NCI-H2107 (cell line): ENCODE measurements around the gene DMD.
"Not testable (repeated sequence)": the region's sequence is repeated elsewhere in the genome, so short reads cannot be mapped to it uniquely, and the experiment has no call there.

Source experiments
- DNase-seq: peaks from one replicate; lab custom pipeline; 2025; lab: John Stamatoyannopoulos, UW

The DMD gene

GRCh38 chrX:32016195-32016594 lies 1195.2 kb downstream of the DMD start:
- DNase-seq = no peak

- no peak for DNase-seq
These were observed 1200.4 kb downstream of the DMD start for GRCh38 chrX:32010948-32011347.

DNA sequence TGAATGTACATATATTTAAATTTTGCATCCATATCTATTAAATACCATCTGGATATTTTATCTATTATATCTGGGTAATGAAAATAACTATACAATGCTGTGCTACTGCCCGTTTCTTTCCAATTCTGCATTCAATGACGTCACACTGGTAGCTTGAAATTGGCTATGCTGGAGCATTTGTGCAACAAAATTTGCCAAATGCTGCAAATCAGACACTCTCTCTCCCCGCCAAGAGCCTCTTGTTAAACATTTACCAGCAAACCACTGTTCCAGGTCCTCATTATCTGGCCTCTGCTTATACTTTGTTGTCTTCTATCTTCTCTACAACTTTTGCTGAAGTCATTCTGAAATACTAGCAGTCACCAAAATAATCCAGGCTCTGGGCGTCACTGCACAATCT lies 1201.1 kb downstream of the DMD start:
- DNase-seq = no peak

GRCh38 chrX:31993637-31994036 lies 1217.7 kb downstream of the DMD start:
- DNase-seq = no peak

- DNase-seq = no peak
These were observed 1222.4 kb downstream of the DMD start for GRCh38 chrX:31988975-31989374.

DNA sequence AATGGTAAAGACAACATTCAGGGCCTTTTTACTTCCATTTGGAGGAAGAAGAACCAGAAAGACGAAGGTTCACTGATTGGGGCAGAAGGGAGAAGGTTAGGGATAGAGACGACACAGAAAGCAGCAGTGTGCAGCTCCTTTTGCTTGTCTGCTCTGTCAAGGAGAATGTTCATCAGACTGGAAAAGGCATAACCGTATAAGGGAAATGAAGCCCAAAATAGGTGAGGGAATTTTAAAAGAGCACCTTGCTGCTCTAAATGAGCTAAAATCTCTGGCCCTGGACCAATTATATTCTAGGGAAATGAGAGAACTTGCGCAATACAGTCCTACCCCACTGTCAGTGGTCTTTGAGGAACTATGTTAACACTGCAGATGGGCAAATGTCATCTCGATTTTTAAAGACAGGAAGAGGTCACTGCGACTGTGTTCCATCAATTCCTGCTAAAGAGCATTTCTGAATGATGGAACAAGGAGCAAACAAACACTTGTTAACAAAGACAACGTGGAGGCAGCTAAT lies 1229.7 kb downstream of the DMD start:
- DNase-seq = no peak

DNA sequence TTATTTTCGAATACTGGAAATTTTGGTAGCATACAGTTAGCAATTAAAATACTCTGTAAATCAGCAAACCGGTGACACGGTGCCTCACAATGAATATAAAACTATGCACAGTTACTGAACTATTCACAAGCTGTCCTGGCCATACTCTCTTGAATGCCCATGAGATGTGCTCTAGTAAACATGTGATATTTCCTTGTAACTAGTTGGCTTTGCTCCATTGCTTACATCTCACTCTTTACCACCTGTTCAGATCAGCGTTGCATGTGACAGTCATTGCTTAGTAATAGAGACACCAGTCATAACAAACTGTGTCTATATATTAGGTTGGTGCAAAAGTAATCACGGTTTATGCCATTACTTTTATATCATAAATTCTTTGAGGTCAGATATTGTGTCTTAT lies 1241.6 kb downstream of the DMD start:
- no peak for DNase-seq

- no peak for DNase-seq
These were observed 1249.1 kb downstream of the DMD start for GRCh38 chrX:31962256-31962655.

GRCh38 chrX:31934842-31935370 lies 1276.4 kb downstream of the DMD start:
- DNase-seq = no peak

DNA sequence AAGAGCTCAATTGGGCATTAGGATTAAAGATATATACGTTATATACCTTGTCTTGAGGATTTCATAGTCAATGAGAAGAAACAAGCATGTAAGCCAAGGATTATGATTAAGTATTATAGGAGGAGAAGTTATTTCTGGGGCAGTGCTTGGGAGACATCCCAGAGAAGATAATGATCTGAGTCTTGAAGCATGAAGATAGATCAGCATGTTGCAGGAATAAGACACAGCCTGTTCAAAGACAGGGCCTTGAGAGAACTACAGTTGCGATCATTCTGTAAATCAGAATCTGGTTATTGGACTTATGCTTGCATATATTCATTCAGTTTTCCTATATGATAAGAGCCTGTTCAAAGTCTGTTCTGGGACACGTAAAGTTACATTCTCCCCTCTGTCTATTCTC lies 1277.3 kb downstream of the DMD start:
- DNase-seq = no peak

DNA sequence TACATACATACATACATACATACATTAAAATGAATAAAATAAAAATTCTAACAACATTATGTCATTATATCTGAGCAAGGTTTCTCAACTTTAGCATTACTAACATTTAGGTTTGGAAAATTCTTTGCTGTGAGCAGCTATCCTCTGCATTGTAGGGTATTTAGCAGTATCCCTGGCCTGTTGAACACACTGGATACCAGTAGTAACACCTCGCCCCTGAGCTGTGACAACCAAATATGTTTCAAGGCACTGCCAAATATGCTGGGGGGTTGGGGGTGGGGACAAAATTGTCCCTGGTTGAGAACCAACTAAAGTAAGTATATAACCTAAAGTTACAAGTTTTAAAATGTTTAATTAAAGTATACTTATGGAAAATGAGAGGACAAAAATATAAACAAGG lies 1278.6 kb downstream of the DMD start:
- no peak for DNase-seq

DNA sequence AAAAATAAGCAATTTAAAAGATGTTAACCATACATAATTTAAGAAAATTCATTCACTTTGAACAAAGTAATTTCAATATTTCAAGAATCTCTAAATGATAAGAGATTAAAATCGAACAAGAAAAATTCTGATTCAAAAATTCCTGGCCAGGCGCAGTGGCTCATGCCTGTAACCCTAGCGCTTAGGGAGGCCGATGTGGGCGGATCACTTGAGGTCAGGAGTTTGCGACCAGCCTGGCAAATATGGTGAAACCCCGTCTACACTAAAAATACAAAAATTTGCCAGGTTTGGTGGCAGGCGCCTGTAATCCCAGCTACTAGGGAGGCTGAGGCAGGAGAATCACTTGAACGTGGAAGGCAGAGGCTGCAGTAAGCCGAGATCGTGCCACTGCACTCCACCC lies 1279.0 kb downstream of the DMD start:
- not testable (repeated sequence) for DNase-seq

DNA sequence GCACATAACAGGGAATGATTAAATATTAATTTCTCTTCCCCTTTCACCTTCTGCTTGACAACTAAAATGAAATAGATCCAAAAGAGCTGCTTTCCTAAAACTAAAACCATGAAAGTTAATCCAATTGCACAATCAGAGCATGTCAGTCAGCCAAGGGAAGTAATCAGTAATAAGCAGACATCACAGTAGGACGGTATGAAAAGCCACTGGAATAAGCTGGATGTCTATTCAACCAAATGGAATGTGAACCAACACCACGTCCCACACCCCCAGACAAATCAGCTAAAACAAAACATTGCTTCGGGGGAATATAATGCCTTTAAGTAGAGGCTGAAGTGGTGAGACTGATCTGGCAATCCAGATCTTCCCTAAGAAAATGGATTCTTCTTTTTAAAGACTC lies 1280.1 kb downstream of the DMD start:
- no peak for DNase-seq

- no peak for DNase-seq
These were observed 1282.0 kb downstream of the DMD start for GRCh38 chrX:31929366-31929765.

- no peak for DNase-seq
These were observed 1290.1 kb downstream of the DMD start for GRCh38 chrX:31921236-31921635.

- DNase-seq = no peak
These were observed 1301.3 kb downstream of the DMD start for GRCh38 chrX:31909850-31910572.

DNA sequence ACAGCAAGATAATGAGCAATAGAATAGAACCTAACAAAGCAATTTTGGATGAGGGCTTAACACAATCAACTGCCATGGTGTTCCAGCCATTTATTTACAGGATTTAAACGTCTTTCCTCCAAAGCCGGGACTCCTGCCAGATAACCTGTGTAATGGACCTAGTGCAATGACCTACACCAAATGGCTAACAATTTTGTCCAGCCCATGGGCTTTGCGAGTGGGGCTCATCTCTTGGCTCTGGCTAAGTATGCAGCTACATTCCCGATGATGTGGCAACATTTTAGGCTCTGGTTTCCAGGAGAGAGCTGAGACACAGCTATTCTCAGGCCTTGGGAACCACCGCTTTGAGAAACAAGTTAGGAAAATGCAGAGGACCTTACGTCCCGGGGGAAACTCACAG lies 1317.2 kb downstream of the DMD start:
- no peak for DNase-seq

DNA sequence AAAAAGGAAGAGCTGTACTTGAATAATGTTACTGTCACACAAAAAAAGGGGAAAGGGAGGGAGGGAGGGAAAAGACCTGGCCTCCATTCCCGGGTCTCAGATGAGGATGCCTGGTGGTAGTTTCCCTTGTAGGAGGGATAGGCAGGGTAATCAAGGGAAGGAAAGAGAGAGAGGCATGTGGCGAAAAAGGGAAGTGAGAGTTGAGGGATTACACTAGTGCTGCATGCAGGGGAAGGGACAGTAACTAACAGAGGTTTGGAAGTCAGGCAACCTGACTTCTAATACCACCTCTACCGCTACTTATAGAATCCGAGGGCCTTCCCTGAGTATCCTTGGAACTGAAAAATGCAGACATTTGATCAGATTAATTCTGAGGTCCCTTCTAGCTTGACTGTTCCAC lies 1317.8 kb downstream of the DMD start:
- DNase-seq = no peak

DNA sequence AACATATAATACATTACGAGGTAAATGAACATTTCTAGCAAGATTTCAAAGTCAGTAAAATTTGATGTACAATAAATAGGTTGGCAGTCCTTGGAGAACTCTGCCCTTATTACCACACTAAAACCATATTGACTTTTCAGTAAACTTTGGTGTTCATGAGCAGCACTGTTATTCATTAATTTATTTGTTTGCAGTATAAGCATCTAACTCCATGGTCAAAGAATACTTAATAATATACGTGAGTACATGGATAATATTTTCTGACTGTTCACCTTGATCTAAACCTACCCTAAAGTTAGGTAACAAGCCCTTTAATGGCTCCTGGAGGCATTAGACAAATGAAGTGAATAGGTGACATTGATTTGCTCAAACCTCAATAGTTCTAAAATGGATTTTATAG lies 1322.3 kb downstream of the DMD start:
- DNase-seq = no peak

GRCh38 chrX:31884535-31884934 lies 1326.8 kb downstream of the DMD start:
- no peak for DNase-seq

DNA sequence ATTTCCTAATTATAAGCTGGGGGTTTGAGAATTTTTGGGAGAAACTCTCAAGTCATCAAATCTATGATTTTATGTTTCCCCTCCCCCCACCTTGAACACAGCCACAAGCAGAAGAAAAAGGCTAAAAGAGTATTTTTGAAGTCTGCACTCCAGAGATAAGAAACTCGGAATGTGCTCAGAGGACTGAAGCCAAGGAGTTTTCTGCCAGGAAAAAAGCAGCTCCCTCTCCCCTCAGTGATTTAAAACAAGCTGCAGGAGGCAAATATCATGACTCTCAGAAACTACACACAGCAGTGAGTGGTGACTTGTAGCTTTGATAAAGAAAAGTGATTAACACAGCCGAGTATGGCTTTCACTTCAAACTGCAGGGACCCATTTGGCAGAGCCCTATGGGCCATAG lies 1339.3 kb downstream of the DMD start:
- no peak for DNase-seq

DNA sequence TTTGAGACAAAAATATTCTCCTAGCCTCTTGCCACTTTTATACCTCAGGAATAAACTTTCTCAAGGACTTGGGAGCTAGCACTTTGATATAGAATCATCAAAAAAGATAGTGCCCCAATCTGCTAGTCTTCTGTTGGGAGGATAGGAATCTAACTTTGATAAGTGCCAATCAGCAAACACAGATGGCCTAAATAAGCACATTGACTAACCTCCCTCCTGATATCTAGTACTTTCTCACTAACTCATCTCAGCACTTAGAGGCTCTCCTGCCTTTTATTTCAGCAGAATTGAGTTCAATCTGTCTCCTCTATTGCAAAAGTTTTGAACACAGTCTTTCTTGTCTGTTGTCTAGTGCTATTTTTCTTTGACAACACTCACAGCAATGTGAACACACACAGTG lies 1341.1 kb downstream of the DMD start:
- no peak for DNase-seq

GRCh38 chrX:31860686-31861085 lies 1350.7 kb downstream of the DMD start:
- no peak for DNase-seq

DNA sequence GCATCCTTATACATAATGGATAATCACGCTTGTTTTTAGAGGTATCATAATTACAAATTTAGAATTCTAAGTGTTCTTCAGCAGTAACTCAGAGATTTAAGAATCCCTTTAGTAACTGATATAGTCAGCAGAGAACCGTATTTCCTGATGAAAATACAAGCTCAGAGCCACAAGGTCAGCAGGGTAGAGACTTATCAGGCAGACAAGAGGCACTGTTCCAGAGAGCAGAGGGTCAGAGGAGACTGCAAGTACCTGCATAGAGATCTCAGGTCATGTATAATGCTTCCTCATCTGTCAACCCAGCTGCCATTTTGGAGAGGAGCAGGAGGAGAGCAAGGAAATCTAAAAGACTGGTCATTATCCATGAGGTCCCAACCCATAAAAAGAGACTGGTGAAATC lies 1352.4 kb downstream of the DMD start:
- DNase-seq = no peak
